Keratinocyte (primary cell): ENCODE data around the gene MMP19. TPM values are rescaled to one million over a fixed set of nuclear protein-coding genes. Genes with fewer than 3 reads are reported as not detected.

Source experiments
- DNase-seq: peaks from one replicate; pipeline ENCODE4 v3.0.0-alpha.2; 2011; ENCODE audit warnings: low read depth, missing footprints, low spot score
- FAIRE-seq: peaks from 2 replicates; lab custom pipeline; 2011; peaks lifted over from hg19 to GRCh38; lab: Jason Lieb, UNC
- H2AFZ ChIP-seq: 2 replicates; pipeline ENCODE4 v1.6.0; 2012; ENCODE audit warnings: low read length, control low read depth, inconsistent platforms; ENCODE audit not compliant: control insufficient read depth
- H3K27ac ChIP-seq: 2 replicates; pipeline ENCODE4 v1.5.1; 2011; ENCODE audit warnings: low read length; ENCODE audit not compliant: control insufficient read depth, insufficient read depth
- H3K27me3 ChIP-seq: 3 replicates; pipeline ENCODE4 v1.6.0; 2011; ENCODE audit warnings: low read length; ENCODE audit not compliant: control insufficient read depth, insufficient read depth; ENCODE audit errors: extremely low read depth
- H3K36me3 ChIP-seq, 2 experiments: 2 replicates in 1 of 2; 3 replicates in 1 of 2; pipeline ENCODE4 v1.5.1; 2011; ENCODE audit warnings: low read length in 2 of 2, mild to moderate bottlenecking in 1 of 2; ENCODE audit not compliant: control insufficient read depth in 2 of 2, insufficient read depth in 2 of 2; ENCODE audit errors: extremely low read depth in 1 of 2
- H3K4me1 ChIP-seq: 3 replicates; pipeline ENCODE4 v1.5.1; 2011; ENCODE audit warnings: low read length; ENCODE audit not compliant: control insufficient read depth, insufficient read depth; ENCODE audit errors: extremely low read depth
- H3K4me2 ChIP-seq: 3 replicates; pipeline ENCODE4 v1.6.0; 2011; ENCODE audit warnings: low read depth, low read length; ENCODE audit not compliant: control insufficient read depth, insufficient read depth; ENCODE audit errors: extremely low read depth
- H3K4me3 ChIP-seq, 3 experiments: fragments of 200-600 bp in 1 of 3; sonication (generic) in 1 of 3; 2 replicates in 2 of 3; 3 replicates in 1 of 3; pipeline ENCODE4 v1.5.1; 2011 to 2016; ENCODE audit warnings: low read length in 3 of 3, mild to moderate bottlenecking in 3 of 3, control low read depth in 2 of 3, inconsistent platforms in 1 of 3, low read depth in 1 of 3, mixed read lengths in 1 of 3, mixed run types in 1 of 3, moderate library complexity in 1 of 3; ENCODE audit not compliant: control insufficient read depth in 2 of 3, insufficient read depth in 2 of 3; ENCODE audit errors: extremely low read depth in 1 of 3
- H3K79me2 ChIP-seq: 2 replicates; pipeline ENCODE4 v1.6.0; 2012; ENCODE audit warnings: low read length; ENCODE audit not compliant: control insufficient read depth, insufficient read depth
- H3K9ac ChIP-seq: 3 replicates; pipeline ENCODE4 v1.6.0; 2011; ENCODE audit warnings: low read length; ENCODE audit not compliant: control insufficient read depth, insufficient read depth; ENCODE audit errors: extremely low read depth
- H3K9me1 ChIP-seq: 3 replicates; pipeline ENCODE4 v1.6.0; 2011; ENCODE audit warnings: low read length; ENCODE audit not compliant: control insufficient read depth, insufficient read depth; ENCODE audit errors: extremely low read depth
- H3K9me3 ChIP-seq: 2 replicates; pipeline ENCODE4 v1.5.1; 2012; ENCODE audit warnings: low read depth, low read length; ENCODE audit not compliant: control insufficient read depth
- H4K20me1 ChIP-seq: 3 replicates; pipeline ENCODE4 v1.6.0; 2011; ENCODE audit warnings: low read length; ENCODE audit not compliant: control insufficient read depth, insufficient read depth; ENCODE audit errors: extremely low read depth
- CTCF ChIP-seq, 3 experiments: IDR thresholded peaks in 1 of 3; conservative IDR thresholded peaks in 1 of 3; optimal IDR thresholded peaks in 1 of 3; 2 replicates in 2 of 3; 3 replicates in 1 of 3; pipeline versions ENCODE3 to v1.5.1; 2011; ENCODE audit warnings: low read length in 3 of 3, mild to moderate bottlenecking in 3 of 3, moderate library complexity in 2 of 3, control low read depth in 1 of 3, inconsistent platforms in 1 of 3; ENCODE audit not compliant: insufficient read depth in 2 of 3; ENCODE audit errors: extremely low read depth in 1 of 3
- EZH2 ChIP-seq: IDR thresholded peaks from one replicate; pipeline ENCODE4 v1.6.1; 2012; ENCODE audit warnings: inconsistent platforms, mild to moderate bottlenecking, low read length, moderate library complexity
- dilution Hi-C: fragments of 300-500 bp; cut with MboI; formaldehyde crosslinking; loops from one replicate; pipeline ENCODE4 v1.7.0; 2020; ENCODE audit warnings: low sequenced_read_pairs; ENCODE audit not compliant: extremely low pct_ligation_motif_present
- polyA plus RNA-seq, 5 experiments: library from polyadenylated mRNA; depleted of rRNA in 3 of 5; stranded (reverse) in 3 of 5; stranded (forward) in 1 of 5; unstranded in 1 of 5; fragments of >200 nt; gene quantifications; 1 replicate in 1 of 5; 2 replicates in 3 of 5; 3 replicates in 1 of 5; pipeline versions ENCODE4 v1.2.1 to v1.2.3, GENCODE V29; 2011 to 2012; ENCODE audit warnings: missing spikeins in 2 of 5, low read depth in 1 of 5, low replicate concordance in 1 of 5

Gene MMP19
- polyA plus RNA-seq, 1 donor (not counting 4 experiments of a cell fraction or from before 2014, with no cell fraction given): 2.7 TPM

GRCh38 chr12:55840581-55841351 lies 2.0 kb downstream of the MMP19 start:
- Histone ChIP-seq H3K4me2 (no peak overlapping the region), H3K79me2 (no peaks in the 10 kb centered on the region), H3K36me3 (peaks cover 0 to 2% of the 10 kb centered on the region in 2 experiments), H4K20me1 (no peaks in the 10 kb centered on the region), H3K27me3 (no peaks in the 10 kb centered on the region), H3K4me1 (peaks cover 12% of the 10 kb centered on the region), H3K9me3 (no peaks in the 10 kb centered on the region), H3K9ac (no peak overlapping the region), H2AFZ (no peak overlapping the region), H3K9me1 (no peaks in the 10 kb centered on the region), H3K4me3 (no peak overlapping the region), H3K27ac (no peak overlapping the region)
- no peak for DNase-seq
- dilution Hi-C loops: no loop called here
- TF ChIP-seq EZH2 (no peak), CTCF (optimal IDR thresholded peaks at IDR 0.05 in 1 of 3, IDR thresholded peaks at IDR 0.05 in 1 of 3, conservative IDR thresholded peaks at IDR 0.05 in 1 of 3; ENCODE audit: extremely low read depth in 1 of 3, insufficient read depth in 2 of 3, low read length in 3 of 3) (no peak)
- FAIRE-seq: no peak

- no peaks in the 10 kb centered on the region for H3K27me3 ChIP-seq
- no peak for FAIRE-seq
These were observed 3.2 kb downstream of the MMP19 start for GRCh38 chr12:55839345-55840140.

More at GRCh38 chr12:55839345-55840140, 3.2 kb downstream of the MMP19 start:
- no peak for TF ChIP-seq EZH2
- no peak for TF ChIP-seq CTCF (optimal IDR thresholded peaks at IDR 0.05 in 1 of 3, IDR thresholded peaks at IDR 0.05 in 1 of 3, conservative IDR thresholded peaks at IDR 0.05 in 1 of 3; ENCODE audit: extremely low read depth in 1 of 3, insufficient read depth in 2 of 3, low read length in 3 of 3)
- no peak overlapping the region for H3K27ac ChIP-seq
- H3K9ac ChIP-seq: no peak overlapping the region
- dilution Hi-C loops: no loop called here
- no peak for DNase-seq
- H3K79me2 ChIP-seq: no peaks in the 10 kb centered on the region
- H3K9me3 ChIP-seq: no peaks in the 10 kb centered on the region
- peaks cover 12% of the 10 kb centered on the region for H3K4me1 ChIP-seq
- H2AFZ ChIP-seq: no peak overlapping the region
- no peaks in the 10 kb centered on the region for H3K9me1 ChIP-seq
- H3K4me3 ChIP-seq: no peak overlapping the region
- no peak overlapping the region for H3K4me2 ChIP-seq
- peaks cover 0 to 2% of the 10 kb centered on the region in 2 experiments for H3K36me3 ChIP-seq
- no peaks in the 10 kb centered on the region for H4K20me1 ChIP-seq
